ENCODE results near the gene OTP. TPM values are rescaled to one million over a fixed set of nuclear protein-coding genes. Genes with fewer than 3 reads are reported as not detected.
"Not testable (repeated sequence)": the region's sequence is repeated elsewhere in the genome, so short reads cannot be mapped to it uniquely, and the experiment has no call there.

The OTP gene
- total RNA-seq, 1 donor = not detected

DNA sequence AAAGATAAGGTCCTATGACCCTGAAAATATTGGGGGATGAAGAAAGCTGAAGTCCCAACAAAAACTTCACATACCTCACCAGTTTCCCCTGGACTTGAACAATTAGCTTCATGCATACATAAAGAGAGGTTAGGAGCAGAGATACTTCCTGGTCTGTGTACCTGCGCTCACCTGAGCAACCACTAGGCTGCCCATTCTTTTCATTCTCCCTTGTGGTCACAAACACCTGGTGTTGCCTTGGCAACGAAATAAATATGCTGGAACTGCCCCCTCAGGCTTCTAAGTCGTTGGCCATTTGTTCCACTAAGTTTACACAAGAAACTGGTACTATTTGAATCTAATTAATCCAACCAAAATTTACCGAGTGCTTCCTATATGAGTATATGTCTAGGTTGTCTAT, 18.1 kb downstream of the OTP start:
- no peaks in the 10 kb centered on the region for H3K4me1 ChIP-seq (ENCODE audit: insufficient read depth, low read length)
- peaks cover 53% of the 10 kb centered on the region for H3K27me3 ChIP-seq (ENCODE audit: insufficient read depth, low read length)
- no peaks in the 10 kb centered on the region for H3K79me2 ChIP-seq (ENCODE audit: insufficient read depth, low read length)
- no peak overlapping the region for H3K4me3 ChIP-seq (ENCODE audit: insufficient read depth, low read length)
- no peaks in the 10 kb centered on the region for H4K20me1 ChIP-seq (ENCODE audit: insufficient read depth, low read length)
- DNase-seq (ENCODE audit: insufficient read length, low spot score, missing footprints) = no peak
- H3K4me2 ChIP-seq (ENCODE audit: insufficient read depth, low read length) = no peak overlapping the region
- TF ChIP-seq, protein P1, sequence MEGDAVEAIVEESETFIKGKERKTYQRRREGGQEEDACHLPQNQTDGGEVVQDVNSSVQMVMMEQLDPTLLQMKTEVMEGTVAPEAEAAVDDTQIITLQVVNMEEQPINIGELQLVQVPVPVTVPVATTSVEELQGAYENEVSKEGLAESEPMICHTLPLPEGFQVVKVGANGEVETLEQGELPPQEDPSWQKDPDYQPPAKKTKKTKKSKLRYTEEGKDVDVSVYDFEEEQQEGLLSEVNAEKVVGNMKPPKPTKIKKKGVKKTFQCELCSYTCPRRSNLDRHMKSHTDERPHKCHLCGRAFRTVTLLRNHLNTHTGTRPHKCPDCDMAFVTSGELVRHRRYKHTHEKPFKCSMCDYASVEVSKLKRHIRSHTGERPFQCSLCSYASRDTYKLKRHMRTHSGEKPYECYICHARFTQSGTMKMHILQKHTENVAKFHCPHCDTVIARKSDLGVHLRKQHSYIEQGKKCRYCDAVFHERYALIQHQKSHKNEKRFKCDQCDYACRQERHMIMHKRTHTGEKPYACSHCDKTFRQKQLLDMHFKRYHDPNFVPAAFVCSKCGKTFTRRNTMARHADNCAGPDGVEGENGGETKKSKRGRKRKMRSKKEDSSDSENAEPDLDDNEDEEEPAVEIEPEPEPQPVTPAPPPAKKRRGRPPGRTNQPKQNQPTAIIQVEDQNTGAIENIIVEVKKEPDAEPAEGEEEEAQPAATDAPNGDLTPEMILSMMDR (IDR thresholded peaks at IDR 0.05; ENCODE audit: extremely low read depth, low read depth, low read length) = no peak
- H3K27ac ChIP-seq (ENCODE audit: low read depth, low read length) = no peak overlapping the region
- H3K9me3 ChIP-seq (ENCODE audit: low read depth, low read length) = no peaks in the 10 kb centered on the region
- H2AFZ ChIP-seq (ENCODE audit: low read length) = no peak overlapping the region
- no peaks in the 10 kb centered on the region for H3K36me3 ChIP-seq (ENCODE audit: insufficient read depth, low read length)

DNA sequence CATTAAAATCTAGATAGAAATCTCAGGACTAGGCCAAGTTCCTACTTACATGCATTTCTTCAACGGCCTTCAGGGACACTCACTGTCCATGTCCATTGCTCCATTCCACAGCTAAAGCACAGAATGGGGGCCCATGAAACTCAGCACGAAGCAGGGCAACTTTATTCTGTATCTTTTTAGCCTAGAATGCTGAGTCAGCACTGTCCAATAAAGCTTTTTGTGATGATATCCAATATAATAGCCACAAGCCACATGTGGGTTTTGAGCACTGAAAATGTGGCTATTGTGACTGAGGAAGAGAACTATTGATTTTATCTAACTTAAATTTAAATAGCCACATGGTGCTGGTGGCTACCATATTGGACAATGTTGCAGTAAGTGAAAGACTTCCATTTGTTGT, 21.6 kb downstream of the OTP start:
- H3K27ac ChIP-seq (ENCODE audit: low read depth, low read length) = no peak overlapping the region
- TF ChIP-seq, protein P1 (IDR thresholded peaks at IDR 0.05; ENCODE audit: extremely low read depth, low read depth, low read length) = no peak
- no peaks in the 10 kb centered on the region for H3K4me1 ChIP-seq (ENCODE audit: insufficient read depth, low read length)
- H3K4me2 ChIP-seq (ENCODE audit: insufficient read depth, low read length) = no peak overlapping the region
- no peak for DNase-seq (ENCODE audit: insufficient read length, low spot score, missing footprints)
- no peak overlapping the region for H3K4me3 ChIP-seq (ENCODE audit: insufficient read depth, low read length)
- H3K79me2 ChIP-seq (ENCODE audit: insufficient read depth, low read length) = no peaks in the 10 kb centered on the region
- peaks cover 22% of the 10 kb centered on the region for H3K27me3 ChIP-seq (ENCODE audit: insufficient read depth, low read length)
- no peak overlapping the region for H2AFZ ChIP-seq (ENCODE audit: low read length)
- no peaks in the 10 kb centered on the region for H3K36me3 ChIP-seq (ENCODE audit: insufficient read depth, low read length)
- H3K9me3 ChIP-seq (ENCODE audit: low read depth, low read length) = no peaks in the 10 kb centered on the region
- H4K20me1 ChIP-seq (ENCODE audit: insufficient read depth, low read length) = no peaks in the 10 kb centered on the region

- H3K79me2 ChIP-seq (ENCODE audit: insufficient read depth, low read length); H3K9me3 ChIP-seq (ENCODE audit: low read depth, low read length); H2AFZ ChIP-seq (ENCODE audit: low read length); H3K36me3 ChIP-seq (ENCODE audit: insufficient read depth, low read length); H4K20me1 ChIP-seq (ENCODE audit: insufficient read depth, low read length); H3K4me1 ChIP-seq (ENCODE audit: insufficient read depth, low read length); H3K4me2 ChIP-seq (ENCODE audit: insufficient read depth, low read length); DNase-seq (ENCODE audit: insufficient read length, low spot score, missing footprints); H3K27ac ChIP-seq (ENCODE audit: low read depth, low read length); H3K4me3 ChIP-seq (ENCODE audit: insufficient read depth, low read length): not testable (repeated sequence)
- H3K27me3 ChIP-seq (ENCODE audit: insufficient read depth, low read length) = peaks cover 14% of the 10 kb centered on the region
Observed at GRCh38 chr5:77608927-77609326, 29.6 kb downstream of the OTP start.

DNA sequence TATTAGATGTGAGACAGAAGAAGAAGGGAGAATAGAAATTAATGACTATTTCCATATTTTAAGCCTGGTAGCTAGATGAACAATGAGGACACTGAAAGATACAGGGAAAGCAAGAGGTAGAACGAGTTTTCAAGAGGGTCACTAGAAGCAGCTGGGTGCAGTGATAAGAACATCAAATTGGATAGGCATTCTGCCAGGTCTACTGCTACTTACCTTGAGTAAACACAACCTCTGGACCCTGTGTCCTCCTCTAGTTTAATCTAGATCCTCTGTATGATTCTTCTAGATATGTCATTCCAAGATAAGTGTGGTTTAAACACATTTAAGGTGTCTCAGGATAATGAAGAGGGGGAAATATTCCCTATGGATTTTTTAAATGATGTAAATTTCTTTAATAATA, 31.2 kb downstream of the OTP start:
- TF ChIP-seq, protein P1 (IDR thresholded peaks at IDR 0.05; ENCODE audit: extremely low read depth, low read depth, low read length) = no peak
- Histone ChIP-seq H3K4me1 (ENCODE audit: insufficient read depth, low read length) (no peaks in the 10 kb centered on the region), H2AFZ (ENCODE audit: low read length) (no peak overlapping the region), H4K20me1 (ENCODE audit: insufficient read depth, low read length) (no peaks in the 10 kb centered on the region), H3K27me3 (ENCODE audit: insufficient read depth, low read length) (peaks cover 14% of the 10 kb centered on the region), H3K79me2 (ENCODE audit: insufficient read depth, low read length) (no peaks in the 10 kb centered on the region), H3K36me3 (ENCODE audit: insufficient read depth, low read length) (no peaks in the 10 kb centered on the region), H3K27ac (ENCODE audit: low read depth, low read length) (no peak overlapping the region), H3K4me3 (ENCODE audit: insufficient read depth, low read length) (no peak overlapping the region), H3K4me2 (ENCODE audit: insufficient read depth, low read length) (no peak overlapping the region), H3K9me3 (ENCODE audit: low read depth, low read length) (no peaks in the 10 kb centered on the region)
- no peak for DNase-seq (ENCODE audit: insufficient read length, low spot score, missing footprints)
